Hematopoietic multipotent progenitor cell treated with erythropoietin and hydrocortisone succinate and interleukin-3 and kit ligand, for 17 days (in vitro differentiated cells): ENCODE results near the gene FADS2.

ENCODE experiments used
- DNase-seq: peaks from one replicate; pipeline ENCODE4 v3.0.0-alpha.2; 2015; ENCODE audit warnings: low spot score

The FADS2 gene

GRCh38 chr11:61905801-61906521 lies 77.9 kb downstream of the FADS2 start:
- no peak for DNase-seq

GRCh38 chr11:61906522-61906909 lies 78.4 kb downstream of the FADS2 start:
- DNase-seq: no peak

GRCh38 chr11:61907282-61907681 lies 79.2 kb downstream of the FADS2 start:
- DNase-seq: no peak

GRCh38 chr11:61907871-61908729 lies 80.0 kb downstream of the FADS2 start:
- DNase-seq: no peak

GRCh38 chr11:61908730-61909316 lies 80.7 kb downstream of the FADS2 start:
- no peak for DNase-seq

GRCh38 chr11:61910187-61911127 lies 82.4 kb downstream of the FADS2 start:
- no peak for DNase-seq

- DNase-seq: no peak
Measured at GRCh38 chr11:61911128-61911700, 83.1 kb downstream of the FADS2 start.

GRCh38 chr11:61911701-61912529 lies 83.8 kb downstream of the FADS2 start:
- no peak for DNase-seq

GRCh38 chr11:61912530-61912898 lies 84.4 kb downstream of the FADS2 start:
- DNase-seq: no peak

- no peak for DNase-seq
Measured at GRCh38 chr11:61912991-61913698, 85.0 kb downstream of the FADS2 start.

- no peak for DNase-seq
Measured at GRCh38 chr11:61913699-61914395, 85.7 kb downstream of the FADS2 start.

- no peak for DNase-seq
Measured at GRCh38 chr11:61914471-61915171, 86.5 kb downstream of the FADS2 start.

GRCh38 chr11:61916737-61917333 lies 88.7 kb downstream of the FADS2 start:
- no peak for DNase-seq
